Caco-2 (cell line): ENCODE results near the gene EDN2. TPM values are rescaled to one million over a fixed set of nuclear protein-coding genes. Genes with fewer than 3 reads are reported as not detected.

Source experiments
- BruUV-seq: library from RNA; stranded (reverse); fragments of 400-500 nt; replicated peaks from 2 replicates; lab custom pipeline; 2021; lab: Mats Ljungman, UMichigan
- CTCF ChIA-PET: fragments of 300-600 bp; sonication (Branson Sonifier 250); formaldehyde crosslinking; loops from one replicate; lab custom pipeline; 2022; ENCODE audit warnings: antibody characterized with exemption; lab: Charles Lee
- POLR2A ChIA-PET: fragments of 300-600 bp; sonication (Branson Sonifier 250); formaldehyde crosslinking; loops from one replicate; lab custom pipeline; 2022; ENCODE audit warnings: antibody characterized with exemption; lab: Charles Lee
- DNase-seq, 2 experiments: peaks; one replicate each; pipeline versions ENCODE4 v3.0.0 to v3.0.0-alpha.2; 2020 to 2022
- H3K27me3 ChIP-seq: replicated peaks from 2 replicates; pipeline ENCODE4 v1.6.0; 2011; ENCODE audit warnings: low read length; ENCODE audit not compliant: control insufficient read depth, insufficient read depth
- H3K36me3 ChIP-seq: 2 replicates; pipeline ENCODE4 v1.5.1; 2011; ENCODE audit warnings: low read length; ENCODE audit not compliant: control insufficient read depth, insufficient read depth
- H3K4me1 ChIP-seq: fragments of 250-450 bp; sonication (Bioruptor Pico); 2 replicates; pipeline ENCODE4 v1.5.1; 2020; ENCODE audit warnings: mild to moderate bottlenecking
- H3K4me3 ChIP-seq: 2 replicates; pipeline ENCODE4 v1.5.1; 2011; ENCODE audit warnings: low read depth, mild to moderate bottlenecking, control low read depth, low read length
- H3K9me3 ChIP-seq: fragments of 250-450 bp; sonication (Bioruptor Pico); 2 replicates; pipeline ENCODE4 v1.5.1; 2020; ENCODE audit warnings: mild to moderate bottlenecking, moderate library complexity
- H3K27ac Mint-ChIP-seq: one replicate; pipeline ENCODE4 v1.8.0; 2022; ENCODE audit warnings: mixed read lengths; ENCODE audit not compliant: unreplicated experiment
- H3K27me3 Mint-ChIP-seq: one replicate; pipeline ENCODE4 v1.8.0; 2022; ENCODE audit warnings: mixed read lengths; ENCODE audit not compliant: insufficient read depth, unreplicated experiment
- H3K36me3 Mint-ChIP-seq: one replicate; pipeline ENCODE4 v1.8.0; 2022; ENCODE audit warnings: mild to moderate bottlenecking, mixed read lengths; ENCODE audit not compliant: insufficient read depth, unreplicated experiment
- H3K4me1 Mint-ChIP-seq: one replicate; pipeline ENCODE4 v1.8.0; 2022; ENCODE audit warnings: low read depth, mixed read lengths; ENCODE audit not compliant: unreplicated experiment
- H3K4me3 Mint-ChIP-seq: one replicate; pipeline ENCODE4 v1.8.0; 2022; ENCODE audit warnings: mild to moderate bottlenecking, moderate library complexity, mixed read lengths; ENCODE audit not compliant: unreplicated experiment
- H3K9me3 Mint-ChIP-seq: one replicate; pipeline ENCODE4 v1.8.0; 2022; ENCODE audit warnings: mixed read lengths; ENCODE audit not compliant: unreplicated experiment
- intact Hi-C: fragments of 100-400 bp; cut with micrococcal nuclease; formaldehyde crosslinking; loops from one replicate; pipeline ENCODE4 v1.10.0; 2022; ENCODE audit not compliant: unreplicated experiment
- total RNA-seq: library from RNA; stranded (reverse); gene quantifications from 2 replicates; pipeline ENCODE4 v1.2.3, GENCODE V29; 2022
- TF ChIP-seq, protein P1 (sequence below), 2 experiments: fragments of 200-600 bp in 1 of 2; IDR thresholded peaks; 1 replicate in 1 of 2; 2 replicates in 1 of 2; pipeline versions ENCODE4 v1.5.1 to v1.8.0; 2011 to 2022; ENCODE audit warnings: antibody characterized with exemption in 1 of 2, control low read depth in 1 of 2, inconsistent platforms in 1 of 2, low read depth in 1 of 2, low read length in 1 of 2, mild to moderate bottlenecking in 1 of 2, moderate library complexity in 1 of 2; ENCODE audit not compliant: insufficient read depth in 1 of 2, severe bottlenecking in 1 of 2, unreplicated experiment in 1 of 2

Gene EDN2
- total RNA-seq, 1 experiment from 2014 or later = not detected

- Mint-ChIP-seq H3K36me3 (peaks cover 4% of the 10 kb centered on the region), H3K27me3 (no peaks in the 10 kb centered on the region), H3K27ac (no peak overlapping the region), H3K4me3 (no peak overlapping the region), H3K9me3 (no peaks in the 10 kb centered on the region), H3K4me1 (peaks cover 17% of the 10 kb centered on the region)
- POLR2A ChIA-PET = no interaction called here
- Histone ChIP-seq H3K9me3 (no peaks in the 10 kb centered on the region), H3K4me3 (no peak overlapping the region), H3K27me3 (no peaks in the 10 kb centered on the region), H3K36me3 (no peaks in the 10 kb centered on the region), H3K4me1 (peaks cover 39% of the 10 kb centered on the region)
- CTCF ChIA-PET = interaction anchor here (0.6 to 1.5 kb wide), 3 partner anchors 32 to 201 kb away, joined by 3 to 5 read pairs (median 3); no protein-coding TSS in a partner anchor
- intact Hi-C loops = no loop called here
- TF ChIP-seq, protein P1, sequence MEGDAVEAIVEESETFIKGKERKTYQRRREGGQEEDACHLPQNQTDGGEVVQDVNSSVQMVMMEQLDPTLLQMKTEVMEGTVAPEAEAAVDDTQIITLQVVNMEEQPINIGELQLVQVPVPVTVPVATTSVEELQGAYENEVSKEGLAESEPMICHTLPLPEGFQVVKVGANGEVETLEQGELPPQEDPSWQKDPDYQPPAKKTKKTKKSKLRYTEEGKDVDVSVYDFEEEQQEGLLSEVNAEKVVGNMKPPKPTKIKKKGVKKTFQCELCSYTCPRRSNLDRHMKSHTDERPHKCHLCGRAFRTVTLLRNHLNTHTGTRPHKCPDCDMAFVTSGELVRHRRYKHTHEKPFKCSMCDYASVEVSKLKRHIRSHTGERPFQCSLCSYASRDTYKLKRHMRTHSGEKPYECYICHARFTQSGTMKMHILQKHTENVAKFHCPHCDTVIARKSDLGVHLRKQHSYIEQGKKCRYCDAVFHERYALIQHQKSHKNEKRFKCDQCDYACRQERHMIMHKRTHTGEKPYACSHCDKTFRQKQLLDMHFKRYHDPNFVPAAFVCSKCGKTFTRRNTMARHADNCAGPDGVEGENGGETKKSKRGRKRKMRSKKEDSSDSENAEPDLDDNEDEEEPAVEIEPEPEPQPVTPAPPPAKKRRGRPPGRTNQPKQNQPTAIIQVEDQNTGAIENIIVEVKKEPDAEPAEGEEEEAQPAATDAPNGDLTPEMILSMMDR (IDR thresholded peaks at IDR 0.05; ENCODE audit: insufficient read depth in 1 of 2, low read depth in 1 of 2, low read length in 1 of 2, severe bottlenecking in 1 of 2, unreplicated experiment in 1 of 2) = no peak
- no TSS peak for BruUV-seq
- DNase-seq = no peak
Observed at GRCh38 chr1:41483960-41484401, 502 bp downstream of the EDN2 start.

DNA sequence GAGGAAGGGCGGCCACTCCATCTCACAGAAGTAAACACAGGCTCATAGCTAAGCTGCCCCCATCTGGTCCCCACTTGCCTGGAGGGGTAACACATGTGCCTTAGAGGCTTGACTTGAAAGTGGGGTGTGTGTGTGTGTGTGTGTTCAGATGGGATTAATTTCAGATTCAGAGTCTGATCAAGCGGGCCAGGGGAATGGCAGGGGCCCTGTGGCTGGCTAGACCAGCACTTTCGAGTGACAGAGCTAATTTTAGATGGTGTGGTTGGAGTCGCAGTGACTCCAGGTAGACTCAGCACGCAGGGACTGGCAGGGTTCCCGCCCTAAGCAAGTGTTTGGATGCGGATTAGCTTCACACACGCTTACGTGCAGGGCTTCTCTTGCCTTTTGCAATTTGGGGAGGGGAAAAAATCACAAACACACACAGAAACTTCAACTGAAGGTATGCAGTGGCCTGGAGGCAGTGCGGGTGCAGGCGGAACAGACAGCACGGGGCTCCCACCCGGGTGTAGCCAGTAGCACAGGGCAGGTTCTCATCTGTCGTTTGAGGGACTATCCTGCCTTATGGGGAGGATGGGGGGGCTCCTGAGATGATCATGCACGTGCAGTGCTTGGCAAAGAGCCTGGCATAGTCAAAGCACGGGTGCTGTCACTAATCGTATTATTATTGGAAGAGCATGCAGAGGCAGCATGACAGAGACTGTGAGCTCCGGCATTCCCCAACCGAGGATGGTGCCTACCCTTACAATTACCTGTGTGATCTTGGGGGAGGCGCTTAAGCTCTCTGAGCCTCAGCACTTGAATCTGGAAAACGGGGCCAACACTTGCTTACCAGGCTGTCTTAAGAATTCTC is 1.3 kb downstream of the EDN2 start:
- intact Hi-C loops = no loop called here
- Mint-ChIP-seq H3K4me1 (peaks cover 17% of the 10 kb centered on the region), H3K27me3 (no peaks in the 10 kb centered on the region), H3K4me3 (no peak overlapping the region), H3K9me3 (no peaks in the 10 kb centered on the region), H3K36me3 (peaks cover 4% of the 10 kb centered on the region), H3K27ac (no peak overlapping the region)
- Histone ChIP-seq H3K9me3 (no peaks in the 10 kb centered on the region), H3K27me3 (no peaks in the 10 kb centered on the region), H3K36me3 (no peaks in the 10 kb centered on the region), H3K4me1 (peaks cover 39% of the 10 kb centered on the region), H3K4me3 (no peak overlapping the region)
- CTCF ChIA-PET = interaction anchor here (0.6 to 1.5 kb wide), 3 partner anchors 9 to 36 kb away, joined by 3 to 5 read pairs (median 5); no protein-coding TSS in a partner anchor
- TF ChIP-seq, protein P1 (IDR thresholded peaks at IDR 0.05; ENCODE audit: insufficient read depth in 1 of 2, low read depth in 1 of 2, low read length in 1 of 2, severe bottlenecking in 1 of 2, unreplicated experiment in 1 of 2) = no peak
- BruUV-seq = no TSS peak
- POLR2A ChIA-PET = no interaction called here
- no peak for DNase-seq

DNA sequence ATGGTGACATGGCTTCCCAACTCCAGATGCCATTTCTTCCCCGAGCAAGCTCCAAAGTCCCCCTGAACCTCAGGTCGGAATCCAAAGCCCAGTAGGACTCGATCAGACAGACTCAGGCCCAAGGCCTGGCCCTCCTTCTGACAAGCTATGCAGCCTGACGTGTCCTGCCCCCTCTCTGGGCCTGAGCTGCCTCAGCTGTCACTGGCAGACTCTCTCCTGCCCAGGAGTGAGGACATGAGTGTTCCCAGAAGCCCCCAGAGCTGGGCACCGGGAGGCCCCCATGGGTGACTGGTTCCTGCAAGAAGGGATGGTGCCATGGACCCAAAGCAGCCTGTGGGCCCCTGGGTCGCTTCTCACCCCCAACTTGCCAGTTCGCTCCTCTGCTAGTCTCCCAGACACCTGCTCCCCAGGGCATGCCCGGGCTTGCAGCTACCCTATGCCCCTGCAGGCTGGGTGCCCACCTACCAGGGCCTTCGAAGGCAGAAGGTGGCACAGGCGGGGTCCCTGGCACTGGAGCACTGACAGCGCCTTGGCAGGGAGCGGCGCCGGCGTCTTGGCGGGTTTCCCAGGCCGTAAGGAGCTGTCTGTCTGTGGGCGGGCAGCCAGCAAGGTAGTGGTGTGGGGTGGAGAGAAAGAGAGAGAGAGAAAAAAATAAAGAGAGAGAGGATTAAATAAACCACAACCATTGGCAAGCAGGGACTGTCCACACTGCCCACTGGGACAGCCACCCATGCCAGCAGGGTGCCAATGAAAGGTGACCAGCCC is 2.3 kb downstream of the EDN2 start:
- Histone ChIP-seq H3K9me3 (no peaks in the 10 kb centered on the region), H3K4me1 (peaks cover 30% of the 10 kb centered on the region), H3K36me3 (no peaks in the 10 kb centered on the region), H3K27me3 (no peaks in the 10 kb centered on the region), H3K4me3 (no peak overlapping the region)
- Mint-ChIP-seq H3K4me1 (peaks cover 17% of the 10 kb centered on the region), H3K9me3 (no peaks in the 10 kb centered on the region), H3K36me3 (peaks cover 4% of the 10 kb centered on the region), H3K27me3 (no peaks in the 10 kb centered on the region), H3K4me3 (no peak overlapping the region), H3K27ac (no peak overlapping the region)
- CTCF ChIA-PET = interaction anchor here (1.2 kb wide), 1 partner anchor 10 kb away, joined by 5 read pairs; no protein-coding TSS in a partner anchor
- POLR2A ChIA-PET = no interaction called here
- no TSS peak for BruUV-seq
- TF ChIP-seq, protein P1 (IDR thresholded peaks at IDR 0.05; ENCODE audit: insufficient read depth in 1 of 2, low read depth in 1 of 2, low read length in 1 of 2, severe bottlenecking in 1 of 2, unreplicated experiment in 1 of 2) = no peak
- intact Hi-C loops = no loop called here
- no peak for DNase-seq
